Activated CD4-positive, alpha-beta T cell treated with anti-CD3 and anti-CD28 coated beads, Interleukin-2, amount 50 U/mL, for 16 hours (primary cell): ENCODE measurements around the gene OR11H7.
"Not testable (repeated sequence)": the region's sequence is repeated elsewhere in the genome, so short reads cannot be mapped to it uniquely, and the experiment has no call there.

Source experiments
- DNase-seq: peaks from one replicate; pipeline ENCODE4 v3.0.0-alpha.2; 2020

OR11H7 gene

DNA sequence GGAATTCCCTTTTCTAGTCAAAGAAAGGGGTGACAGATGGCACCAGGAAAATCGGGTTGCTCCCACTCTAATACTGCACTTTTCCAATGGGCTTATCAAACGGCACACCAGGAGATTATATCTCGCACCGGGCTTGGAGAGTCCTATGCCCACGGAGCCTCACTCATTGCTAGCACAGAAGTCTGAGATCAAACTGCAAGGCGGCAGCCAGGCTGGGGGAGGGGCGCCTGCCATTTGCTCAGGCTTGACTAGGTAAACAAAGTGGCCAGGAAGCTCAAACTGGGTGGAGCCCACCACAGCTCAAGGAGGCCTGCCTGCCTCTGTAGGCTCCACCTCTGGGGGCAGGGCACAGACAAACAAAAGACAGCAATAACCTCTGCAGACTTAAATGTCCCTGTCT is 51.5 kb downstream of the OR11H7 start:
- DNase-seq, result not testable (repeated sequence)
